Measurements from ENCODE around the gene KANK2. TPM values are rescaled to one million over a fixed set of nuclear protein-coding genes. Genes with fewer than 3 reads are reported as not detected.
"Not testable (repeated sequence)": the region's sequence is repeated elsewhere in the genome, so short reads cannot be mapped to it uniquely, and the experiment has no call there.

The KANK2 gene
- total RNA-seq, 1 experiment from 2014 or later: 88.9 TPM

- DNase-seq (ENCODE audit: low read depth): no peak
These were observed 24.8 kb downstream of the KANK2 start for GRCh38 chr19:11172576-11172975.

GRCh38 chr19:11171144-11171543 is 26.2 kb downstream of the KANK2 start:
- no peak for DNase-seq (ENCODE audit: low read depth)

GRCh38 chr19:11169896-11170678 is 27.3 kb downstream of the KANK2 start:
- no peak for DNase-seq (ENCODE audit: low read depth)

- DNase-seq (ENCODE audit: low read depth): peak; percentile 99
These were observed 28.8 kb downstream of the KANK2 start for GRCh38 chr19:11168568-11168967.

- DNase-seq (ENCODE audit: low read depth): peak; percentile 93
These were observed 30.8 kb downstream of the KANK2 start for GRCh38 chr19:11166281-11167142.

GRCh38 chr19:11165486-11166030 is 31.8 kb downstream of the KANK2 start:
- no peak for DNase-seq (ENCODE audit: low read depth)

- no peak for DNase-seq (ENCODE audit: low read depth)
These were observed 32.4 kb downstream of the KANK2 start for GRCh38 chr19:11164879-11165406.

- no peak for DNase-seq (ENCODE audit: low read depth)
These were observed 33.0 kb downstream of the KANK2 start for GRCh38 chr19:11164296-11164695.

GRCh38 chr19:11160440-11160768 is 36.9 kb downstream of the KANK2 start:
- DNase-seq (ENCODE audit: low read depth): not testable (repeated sequence)

- DNase-seq (ENCODE audit: low read depth): no peak
These were observed 37.5 kb downstream of the KANK2 start for GRCh38 chr19:11159598-11160439.

GRCh38 chr19:11155373-11156120 is 41.8 kb downstream of the KANK2 start, which contains the start of gene SPC24:
Gene SPC24, minus strand, starts transcription at chr19:11155782. Its CDS starts 6 bp downstream, at chr19:11155776.
- DNase-seq (ENCODE audit: low read depth): peak; percentile 98

- no peak for DNase-seq (ENCODE audit: low read depth)
These were observed 42.7 kb downstream of the KANK2 start for GRCh38 chr19:11154683-11155047.

GRCh38 chr19:11152318-11153062 is 44.9 kb downstream of the KANK2 start:
- peak; percentile 76 for DNase-seq (ENCODE audit: low read depth)

GRCh38 chr19:11151181-11151580 is 46.2 kb downstream of the KANK2 start:
- no peak for DNase-seq (ENCODE audit: low read depth)

- no peak for DNase-seq (ENCODE audit: low read depth)
These were observed 49.3 kb downstream of the KANK2 start for GRCh38 chr19:11148001-11148400.

- DNase-seq (ENCODE audit: low read depth): no peak
These were observed 51.8 kb downstream of the KANK2 start for GRCh38 chr19:11145536-11145924.

GRCh38 chr19:11142528-11143171 is 54.7 kb downstream of the KANK2 start:
- DNase-seq (ENCODE audit: low read depth): peak; percentile 95

GRCh38 chr19:11141937-11142527 is 55.3 kb downstream of the KANK2 start:
- DNase-seq (ENCODE audit: low read depth): no peak

- DNase-seq (ENCODE audit: low read depth): no peak
These were observed 56.4 kb downstream of the KANK2 start for GRCh38 chr19:11140896-11141295.

Measured in RPMI7951 (cell line).